Mesenchymal stem cell (in vitro differentiated cells and primary cell): ENCODE results near the gene TMEM89.

Source experiments
- DNase-seq: peaks from one replicate; pipeline ENCODE4 v3.0.0-alpha.2; 2013
- H2AFZ ChIP-seq: one replicate; pipeline ENCODE4 v1.6.1; 2013; ENCODE audit warnings: low read depth, mild to moderate bottlenecking, control low read depth, inconsistent platforms, low read length, moderate library complexity
- H2AK5ac ChIP-seq: 2 replicates; pipeline ENCODE4 v1.6.1; 2013; ENCODE audit warnings: low read length, moderate library complexity, mild to moderate bottlenecking, inconsistent platforms; ENCODE audit not compliant: severe bottlenecking
- H2BK120ac ChIP-seq: one replicate; pipeline ENCODE4 v1.6.1; 2013; ENCODE audit warnings: low read depth, mild to moderate bottlenecking, inconsistent platforms, low read length, moderate library complexity
- H2BK12ac ChIP-seq, 2 experiments: one replicate each; pipeline ENCODE4 v1.6.1; 2013; ENCODE audit warnings: inconsistent platforms in 2 of 2, low read length in 2 of 2, mild to moderate bottlenecking in 2 of 2, moderate library complexity in 2 of 2, control low read depth in 1 of 2
- H2BK15ac ChIP-seq: one replicate; pipeline ENCODE4 v1.6.1; 2013; ENCODE audit warnings: mild to moderate bottlenecking, low read depth, inconsistent platforms; ENCODE audit not compliant: poor library complexity, severe bottlenecking
- H2BK5ac ChIP-seq: 2 replicates; pipeline ENCODE4 v1.6.1; 2013; ENCODE audit warnings: low read depth, mild to moderate bottlenecking, low read length, control low read depth, inconsistent platforms; ENCODE audit not compliant: poor library complexity, severe bottlenecking
- H3K14ac ChIP-seq, 2 experiments: one replicate each; pipeline ENCODE4 v1.6.1; 2013; ENCODE audit warnings: inconsistent platforms in 2 of 2, low read length in 2 of 2, control low read depth in 1 of 2, mild to moderate bottlenecking in 1 of 2, moderate library complexity in 1 of 2
- H3K18ac ChIP-seq, 2 experiments: one replicate each; pipeline ENCODE4 v1.6.1; 2013; ENCODE audit warnings: inconsistent platforms in 2 of 2, low read length in 2 of 2, control low read depth in 1 of 2, low read depth in 1 of 2, mild to moderate bottlenecking in 1 of 2
- H3K23ac ChIP-seq, 2 experiments: one replicate each; pipeline ENCODE4 v1.6.1; 2013; ENCODE audit warnings: inconsistent platforms in 2 of 2, low read length in 2 of 2, mild to moderate bottlenecking in 2 of 2, moderate library complexity in 2 of 2, control low read depth in 1 of 2
- H3K27ac ChIP-seq: 2 replicates; pipeline ENCODE4 v1.5.1; 2013; ENCODE audit warnings: mild to moderate bottlenecking, moderate library complexity, low read length, control low read depth, inconsistent platforms; ENCODE audit not compliant: poor library complexity, severe bottlenecking
- H3K27me3 ChIP-seq, 2 experiments: 2 replicates each; pipeline versions ENCODE4 v1.6.1 to v1.7.0; 2013; ENCODE audit warnings: low read length in 2 of 2, mild to moderate bottlenecking in 2 of 2, moderate library complexity in 2 of 2, control low read depth in 1 of 2, inconsistent platforms in 1 of 2; ENCODE audit not compliant: control insufficient read depth in 1 of 2, insufficient read depth in 1 of 2
- H3K36me3 ChIP-seq, 2 experiments: 2 replicates each; pipeline versions ENCODE4 v1.6.1 to v1.7.0; 2013; ENCODE audit warnings: low read length in 2 of 2, control low read depth in 1 of 2, inconsistent platforms in 1 of 2, low read depth in 1 of 2, mild to moderate bottlenecking in 1 of 2; ENCODE audit not compliant: insufficient read depth in 2 of 2, control insufficient read depth in 1 of 2
- H3K4ac ChIP-seq, 2 experiments: one replicate each; pipeline ENCODE4 v1.6.1; 2013; ENCODE audit warnings: inconsistent platforms in 2 of 2, low read length in 2 of 2, mild to moderate bottlenecking in 2 of 2, moderate library complexity in 2 of 2, control low read depth in 1 of 2, low read depth in 1 of 2
- H3K4me1 ChIP-seq: 2 replicates; pipeline ENCODE4 v1.6.1; 2013; ENCODE audit warnings: low read depth, low read length, control low read depth; ENCODE audit not compliant: control insufficient read depth, insufficient read depth
- H3K4me2 ChIP-seq: 2 replicates; pipeline ENCODE4 v1.6.1; 2013; ENCODE audit warnings: low read length, mild to moderate bottlenecking, inconsistent platforms; ENCODE audit not compliant: poor library complexity, severe bottlenecking
- H3K4me3 ChIP-seq, 2 experiments: 2 replicates each; pipeline versions ENCODE4 v1.5.1 to v1.7.0; 2013; ENCODE audit warnings: low read length in 2 of 2, mild to moderate bottlenecking in 2 of 2, control low read depth in 1 of 2, low read depth in 1 of 2; ENCODE audit not compliant: insufficient read depth in 1 of 2
- H3K79me1 ChIP-seq: replicated peaks from 2 replicates; pipeline ENCODE4 v1.6.1; 2013; ENCODE audit warnings: mild to moderate bottlenecking, control low read depth, low read length, inconsistent platforms; ENCODE audit not compliant: poor library complexity, severe bottlenecking
- H3K9ac ChIP-seq: 2 replicates; pipeline ENCODE4 v1.7.0; 2013; ENCODE audit warnings: mild to moderate bottlenecking, low read length, moderate library complexity
- H3K9me3 ChIP-seq: 2 replicates; pipeline ENCODE4 v1.7.0; 2013; ENCODE audit warnings: mild to moderate bottlenecking, low read length; ENCODE audit not compliant: control insufficient read depth
- H4K8ac ChIP-seq: one replicate; pipeline ENCODE4 v1.6.1; 2013; ENCODE audit warnings: inconsistent platforms, mild to moderate bottlenecking, low read length, moderate library complexity
- H4K91ac ChIP-seq: one replicate; pipeline ENCODE4 v1.6.1; 2013; ENCODE audit warnings: mild to moderate bottlenecking, low read length, inconsistent platforms
- WGBS: methylation state at CpG from one replicate; pipeline ENCODE4 v1.1.7; 2013; ENCODE audit warnings: mixed read lengths; 5-methylcytosine and 5-hydroxymethylcytosine counted together

The TMEM89 gene

GRCh38 chr3:48631516-48632448, 10.2 kb upstream of the TMEM89 start:
- Histone ChIP-seq H4K8ac (no peak overlapping the region), H2BK5ac (no peak overlapping the region), H3K36me3 (peaks cover 65 to 71% of the 10 kb centered on the region in 2 experiments), H3K9me3 (no peaks in the 10 kb centered on the region), H4K91ac (peak overlapping the region; percentile 11), H2BK12ac (no peak overlapping the region), H2BK15ac (no peak overlapping the region), H3K4ac (no peak overlapping the region), H3K27ac (no peak overlapping the region), H3K79me1 (peaks cover 50% of the 10 kb centered on the region), H2AK5ac (no peak overlapping the region), H3K14ac (no peak overlapping the region), H3K4me2 (no peak overlapping the region), H3K18ac (no peak overlapping the region), H3K9ac (no peak overlapping the region), H2AFZ (no peak overlapping the region), H3K27me3 (no peaks in the 10 kb centered on the region), H3K4me1 (peaks cover 23% of the 10 kb centered on the region), H3K23ac (no peak overlapping the region), H3K4me3 (no peak overlapping the region), H2BK120ac (no peak overlapping the region)
- WGBS, result 97% methylated on average over 22 of the region's 22 CpGs
- no peak for DNase-seq

- H3K27me3 ChIP-seq, result no peaks in the 10 kb centered on the region
- no peak overlapping the region for H3K23ac ChIP-seq
- no peak overlapping the region for H3K27ac ChIP-seq
- 97% methylated on average over 12 of the region's 12 CpGs for WGBS
- peaks cover 16% of the 10 kb centered on the region for H3K4me1 ChIP-seq
- H2BK120ac ChIP-seq, result no peak overlapping the region
- H3K14ac ChIP-seq, result no peak overlapping the region
- no peak overlapping the region for H2AFZ ChIP-seq
- peaks cover 44% of the 10 kb centered on the region for H3K79me1 ChIP-seq
- no peak overlapping the region for H3K4me2 ChIP-seq
- H4K8ac ChIP-seq, result no peak overlapping the region
- no peak overlapping the region for H3K4ac ChIP-seq
- H2BK5ac ChIP-seq, result no peak overlapping the region
- H2AK5ac ChIP-seq, result no peak overlapping the region
- no peak overlapping the region for H2BK12ac ChIP-seq
- H4K91ac ChIP-seq, result no peak overlapping the region
- H3K18ac ChIP-seq, result no peak overlapping the region
- H3K36me3 ChIP-seq, result peaks cover 75 to 81% of the 10 kb centered on the region in 2 experiments
- no peak overlapping the region for H3K4me3 ChIP-seq
- no peak for DNase-seq
- H3K9me3 ChIP-seq, result no peaks in the 10 kb centered on the region
- H3K9ac ChIP-seq, result no peak overlapping the region
- no peak overlapping the region for H2BK15ac ChIP-seq
Measured at GRCh38 chr3:48630833-48631232, 9.3 kb upstream of the TMEM89 start.

GRCh38 chr3:48630407-48630806, 8.8 kb upstream of the TMEM89 start:
- Histone ChIP-seq H2BK5ac (no peak overlapping the region), H4K91ac (no peak overlapping the region), H3K4me3 (no peak overlapping the region), H3K18ac (no peak overlapping the region), H3K9me3 (no peaks in the 10 kb centered on the region), H3K4me1 (peaks cover 15% of the 10 kb centered on the region), H3K79me1 (peaks cover 44% of the 10 kb centered on the region), H2AK5ac (no peak overlapping the region), H4K8ac (no peak overlapping the region), H3K27ac (no peak overlapping the region), H3K36me3 (peaks cover 79 to 85% of the 10 kb centered on the region in 2 experiments), H3K23ac (no peak overlapping the region), H2BK15ac (no peak overlapping the region), H2AFZ (no peak overlapping the region), H3K27me3 (no peaks in the 10 kb centered on the region), H3K4me2 (no peak overlapping the region), H3K9ac (no peak overlapping the region), H3K14ac (no peak overlapping the region), H2BK120ac (no peak overlapping the region), H2BK12ac (no peak overlapping the region), H3K4ac (no peak overlapping the region)
- 93% methylated on average over 8 of the region's 8 CpGs for WGBS
- no peak for DNase-seq

GRCh38 chr3:48629894-48630293, 8.3 kb upstream of the TMEM89 start:
- peaks cover 82 to 90% of the 10 kb centered on the region in 2 experiments for H3K36me3 ChIP-seq
- no peak overlapping the region for H3K4me2 ChIP-seq
- WGBS, result 99% methylated on average over 12 of the region's 12 CpGs
- no peaks in the 10 kb centered on the region for H3K27me3 ChIP-seq
- H4K91ac ChIP-seq, result no peak overlapping the region
- no peak overlapping the region for H2AK5ac ChIP-seq
- no peak overlapping the region for H3K9ac ChIP-seq
- H3K4me1 ChIP-seq, result peaks cover 15% of the 10 kb centered on the region
- H3K27ac ChIP-seq, result no peak overlapping the region
- peaks cover 44% of the 10 kb centered on the region for H3K79me1 ChIP-seq
- no peak overlapping the region for H4K8ac ChIP-seq
- H3K14ac ChIP-seq, result no peak overlapping the region
- H2AFZ ChIP-seq, result no peak overlapping the region
- no peak overlapping the region for H3K23ac ChIP-seq
- H3K4me3 ChIP-seq, result no peak overlapping the region
- no peak overlapping the region for H2BK120ac ChIP-seq
- H3K9me3 ChIP-seq, result no peaks in the 10 kb centered on the region
- no peak overlapping the region for H2BK15ac ChIP-seq
- no peak overlapping the region for H2BK5ac ChIP-seq
- H3K18ac ChIP-seq, result no peak overlapping the region
- H2BK12ac ChIP-seq, result no peak overlapping the region
- DNase-seq, result no peak
- no peak overlapping the region for H3K4ac ChIP-seq
